Mesenchymal stem cell (in vitro differentiated cells and primary cell): Measurements from ENCODE around the gene SRP14.
"Not testable (repeated sequence)": the region's sequence is repeated elsewhere in the genome, so short reads cannot be mapped to it uniquely, and the experiment has no call there.

Experiments
- DNase-seq: peaks from one replicate; pipeline ENCODE4 v3.0.0-alpha.2; 2013
- H2AFZ ChIP-seq: one replicate; pipeline ENCODE4 v1.6.1; 2013; ENCODE audit warnings: low read depth, mild to moderate bottlenecking, control low read depth, inconsistent platforms, low read length, moderate library complexity
- H2AK5ac ChIP-seq: 2 replicates; pipeline ENCODE4 v1.6.1; 2013; ENCODE audit warnings: low read length, moderate library complexity, mild to moderate bottlenecking, inconsistent platforms; ENCODE audit not compliant: severe bottlenecking
- H2BK120ac ChIP-seq: one replicate; pipeline ENCODE4 v1.6.1; 2013; ENCODE audit warnings: low read depth, mild to moderate bottlenecking, inconsistent platforms, low read length, moderate library complexity
- H2BK12ac ChIP-seq, 2 experiments: one replicate each; pipeline ENCODE4 v1.6.1; 2013; ENCODE audit warnings: inconsistent platforms in 2 of 2, low read length in 2 of 2, mild to moderate bottlenecking in 2 of 2, moderate library complexity in 2 of 2, control low read depth in 1 of 2
- H2BK15ac ChIP-seq: one replicate; pipeline ENCODE4 v1.6.1; 2013; ENCODE audit warnings: mild to moderate bottlenecking, low read depth, inconsistent platforms; ENCODE audit not compliant: poor library complexity, severe bottlenecking
- H2BK5ac ChIP-seq: 2 replicates; pipeline ENCODE4 v1.6.1; 2013; ENCODE audit warnings: low read depth, mild to moderate bottlenecking, low read length, control low read depth, inconsistent platforms; ENCODE audit not compliant: poor library complexity, severe bottlenecking
- H3K14ac ChIP-seq, 2 experiments: one replicate each; pipeline ENCODE4 v1.6.1; 2013; ENCODE audit warnings: inconsistent platforms in 2 of 2, low read length in 2 of 2, control low read depth in 1 of 2, mild to moderate bottlenecking in 1 of 2, moderate library complexity in 1 of 2
- H3K18ac ChIP-seq, 2 experiments: one replicate each; pipeline ENCODE4 v1.6.1; 2013; ENCODE audit warnings: inconsistent platforms in 2 of 2, low read length in 2 of 2, control low read depth in 1 of 2, low read depth in 1 of 2, mild to moderate bottlenecking in 1 of 2
- H3K23ac ChIP-seq, 2 experiments: one replicate each; pipeline ENCODE4 v1.6.1; 2013; ENCODE audit warnings: inconsistent platforms in 2 of 2, low read length in 2 of 2, mild to moderate bottlenecking in 2 of 2, moderate library complexity in 2 of 2, control low read depth in 1 of 2
- H3K27ac ChIP-seq: 2 replicates; pipeline ENCODE4 v1.5.1; 2013; ENCODE audit warnings: mild to moderate bottlenecking, moderate library complexity, low read length, control low read depth, inconsistent platforms; ENCODE audit not compliant: poor library complexity, severe bottlenecking
- H3K27me3 ChIP-seq, 2 experiments: 2 replicates each; pipeline versions ENCODE4 v1.6.1 to v1.7.0; 2013; ENCODE audit warnings: low read length in 2 of 2, mild to moderate bottlenecking in 2 of 2, moderate library complexity in 2 of 2, control low read depth in 1 of 2, inconsistent platforms in 1 of 2; ENCODE audit not compliant: control insufficient read depth in 1 of 2, insufficient read depth in 1 of 2
- H3K36me3 ChIP-seq, 2 experiments: 2 replicates each; pipeline versions ENCODE4 v1.6.1 to v1.7.0; 2013; ENCODE audit warnings: low read length in 2 of 2, control low read depth in 1 of 2, inconsistent platforms in 1 of 2, low read depth in 1 of 2, mild to moderate bottlenecking in 1 of 2; ENCODE audit not compliant: insufficient read depth in 2 of 2, control insufficient read depth in 1 of 2
- H3K4ac ChIP-seq, 2 experiments: one replicate each; pipeline ENCODE4 v1.6.1; 2013; ENCODE audit warnings: inconsistent platforms in 2 of 2, low read length in 2 of 2, mild to moderate bottlenecking in 2 of 2, moderate library complexity in 2 of 2, control low read depth in 1 of 2, low read depth in 1 of 2
- H3K4me1 ChIP-seq: 2 replicates; pipeline ENCODE4 v1.6.1; 2013; ENCODE audit warnings: low read depth, low read length, control low read depth; ENCODE audit not compliant: control insufficient read depth, insufficient read depth
- H3K4me2 ChIP-seq: 2 replicates; pipeline ENCODE4 v1.6.1; 2013; ENCODE audit warnings: low read length, mild to moderate bottlenecking, inconsistent platforms; ENCODE audit not compliant: poor library complexity, severe bottlenecking
- H3K4me3 ChIP-seq, 2 experiments: 2 replicates each; pipeline versions ENCODE4 v1.5.1 to v1.7.0; 2013; ENCODE audit warnings: low read length in 2 of 2, mild to moderate bottlenecking in 2 of 2, control low read depth in 1 of 2, low read depth in 1 of 2; ENCODE audit not compliant: insufficient read depth in 1 of 2
- H3K79me1 ChIP-seq: replicated peaks from 2 replicates; pipeline ENCODE4 v1.6.1; 2013; ENCODE audit warnings: mild to moderate bottlenecking, control low read depth, low read length, inconsistent platforms; ENCODE audit not compliant: poor library complexity, severe bottlenecking
- H3K9ac ChIP-seq: 2 replicates; pipeline ENCODE4 v1.7.0; 2013; ENCODE audit warnings: mild to moderate bottlenecking, low read length, moderate library complexity
- H3K9me3 ChIP-seq: 2 replicates; pipeline ENCODE4 v1.7.0; 2013; ENCODE audit warnings: mild to moderate bottlenecking, low read length; ENCODE audit not compliant: control insufficient read depth
- H4K8ac ChIP-seq: one replicate; pipeline ENCODE4 v1.6.1; 2013; ENCODE audit warnings: inconsistent platforms, mild to moderate bottlenecking, low read length, moderate library complexity
- H4K91ac ChIP-seq: one replicate; pipeline ENCODE4 v1.6.1; 2013; ENCODE audit warnings: mild to moderate bottlenecking, low read length, inconsistent platforms
- WGBS: methylation state at CpG from one replicate; pipeline ENCODE4 v1.1.7; 2013; ENCODE audit warnings: mixed read lengths; 5-methylcytosine and 5-hydroxymethylcytosine counted together

The SRP14 gene

DNA sequence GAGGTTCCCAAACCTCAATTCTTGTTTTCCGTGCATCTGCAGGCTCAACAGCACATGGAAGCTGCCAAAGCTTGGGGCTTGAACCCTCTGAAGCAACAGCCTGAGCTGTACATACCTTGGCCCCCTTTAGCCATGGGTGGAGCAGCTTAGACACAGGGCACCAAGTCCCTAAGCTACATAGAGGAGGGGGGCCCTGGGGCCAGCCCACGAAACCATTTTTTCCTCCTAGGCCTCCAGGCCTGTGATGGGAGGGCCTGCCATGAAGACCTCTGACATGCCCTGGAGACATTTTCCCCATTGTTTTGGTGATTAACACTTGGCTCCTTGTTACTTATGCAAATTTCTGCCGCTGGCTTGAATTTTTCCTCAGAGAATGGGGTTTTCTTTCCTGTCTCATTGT lies 24.6 kb downstream of the SRP14 start:
- H3K9ac ChIP-seq: no peak overlapping the region
- no peak overlapping the region for H2AFZ ChIP-seq
- 99% methylated on average over 3 of the region's 3 CpGs for WGBS
- no peak overlapping the region for H3K14ac ChIP-seq
- no peak overlapping the region for H2BK15ac ChIP-seq
- no peak for DNase-seq
- no peaks in the 10 kb centered on the region for H3K27me3 ChIP-seq
- H4K91ac ChIP-seq: no peak overlapping the region
- H3K4me2 ChIP-seq: no peak overlapping the region
- H2BK120ac ChIP-seq: no peak overlapping the region
- H2AK5ac ChIP-seq: no peak overlapping the region
- no peak overlapping the region for H3K27ac ChIP-seq
- H4K8ac ChIP-seq: no peak overlapping the region
- peaks cover 18% of the 10 kb centered on the region for H3K9me3 ChIP-seq
- peaks cover 10% of the 10 kb centered on the region for H3K79me1 ChIP-seq
- no peak overlapping the region for H3K18ac ChIP-seq
- no peaks in the 10 kb centered on the region for H3K4me1 ChIP-seq
- no peak overlapping the region for H2BK5ac ChIP-seq
- no peak overlapping the region for H3K4ac ChIP-seq
- H3K23ac ChIP-seq: no peak overlapping the region
- no peak overlapping the region for H3K4me3 ChIP-seq
- H2BK12ac ChIP-seq: no peak overlapping the region
- peaks cover 33 to 97% of the 10 kb centered on the region in 2 experiments for H3K36me3 ChIP-seq

GRCh38 chr15:40013372-40013771 lies 25.6 kb downstream of the SRP14 start:
- WGBS: 98% methylated on average over 6 of the region's 6 CpGs
- H3K23ac ChIP-seq: not testable (repeated sequence)

DNA sequence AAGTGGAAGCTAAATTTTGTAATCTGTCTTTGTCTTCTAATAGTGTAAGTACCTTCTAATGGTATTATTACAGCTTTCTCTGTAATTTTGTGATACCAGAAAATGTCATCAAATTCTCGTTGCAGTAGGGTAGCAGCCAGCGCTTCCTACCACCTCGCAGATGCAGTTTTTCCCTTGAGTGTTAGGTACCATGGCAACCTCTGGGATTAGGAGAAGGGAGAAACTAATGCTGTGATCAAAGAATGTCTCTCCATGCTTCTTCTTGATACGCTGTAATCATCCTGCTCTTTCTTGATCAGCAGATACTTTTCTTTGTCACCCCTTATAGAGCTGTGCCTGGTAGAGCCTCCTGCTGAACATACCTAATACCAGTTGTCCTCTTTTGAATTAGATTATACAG lies 27.7 kb downstream of the SRP14 start:
- WGBS: 100% methylated on average over 4 of the region's 4 CpGs
- H2BK5ac ChIP-seq: no peak overlapping the region

More at GRCh38 chr15:40013372-40013771, 25.6 kb downstream of the SRP14 start:
- not testable (repeated sequence) for H3K18ac ChIP-seq, H2BK120ac ChIP-seq, H3K79me1 ChIP-seq, DNase-seq, H2AFZ ChIP-seq, H3K9ac ChIP-seq, H2BK5ac ChIP-seq, H2AK5ac ChIP-seq, H3K27ac ChIP-seq, H3K4me1 ChIP-seq, H3K4ac ChIP-seq, H3K4me3 ChIP-seq, H3K27me3 ChIP-seq, H3K4me2 ChIP-seq, H2BK12ac ChIP-seq, H4K91ac ChIP-seq, H2BK15ac ChIP-seq, H4K8ac ChIP-seq, H3K14ac ChIP-seq
- H3K9me3 ChIP-seq: peaks cover 18% of the 10 kb centered on the region
- peaks cover 36 to 97% of the 10 kb centered on the region in 2 experiments for H3K36me3 ChIP-seq

GRCh38 chr15:40010686-40011085 lies 28.3 kb downstream of the SRP14 start:
- Histone ChIP-seq H3K9ac (no peak overlapping the region), H3K4me2 (no peak overlapping the region), H3K27ac (no peak overlapping the region), H3K4ac (no peak overlapping the region), H3K14ac (no peak overlapping the region), H4K91ac (no peak overlapping the region), H3K4me3 (no peak overlapping the region), H3K4me1 (no peaks in the 10 kb centered on the region), H3K23ac (no peak overlapping the region), H2BK5ac (no peak overlapping the region), H2AK5ac (no peak overlapping the region), H3K18ac (no peak overlapping the region), H3K79me1 (peaks cover 7% of the 10 kb centered on the region), H2BK120ac (no peak overlapping the region), H3K36me3 (peaks cover 35 to 100% of the 10 kb centered on the region in 2 experiments), H4K8ac (no peak overlapping the region), H2AFZ (no peak overlapping the region), H3K9me3 (peaks cover 18% of the 10 kb centered on the region), H3K27me3 (no peaks in the 10 kb centered on the region), H2BK12ac (no peak overlapping the region), H2BK15ac (no peak overlapping the region)
- peak; percentile 10 for DNase-seq
- 97% methylated on average over 4 of the region's 4 CpGs for WGBS

More for the DNA sequence above, 27.7 kb downstream of the SRP14 start:
- no peak overlapping the region for H3K18ac ChIP-seq
- no peak overlapping the region for H2AK5ac ChIP-seq
- peaks cover 37 to 100% of the 10 kb centered on the region in 2 experiments for H3K36me3 ChIP-seq
- H2BK12ac ChIP-seq: no peak overlapping the region
- no peak overlapping the region for H3K14ac ChIP-seq
- peaks cover 7% of the 10 kb centered on the region for H3K79me1 ChIP-seq
- no peak overlapping the region for H2AFZ ChIP-seq
- no peak overlapping the region for H3K9ac ChIP-seq
- H4K8ac ChIP-seq: no peak overlapping the region
- no peak overlapping the region for H3K27ac ChIP-seq
- no peak overlapping the region for H3K4me3 ChIP-seq
- H3K4ac ChIP-seq: no peak overlapping the region
- no peak overlapping the region for H2BK120ac ChIP-seq
- H3K23ac ChIP-seq: no peak overlapping the region
- H3K27me3 ChIP-seq: no peaks in the 10 kb centered on the region
- no peak overlapping the region for H4K91ac ChIP-seq
- peaks cover 18% of the 10 kb centered on the region for H3K9me3 ChIP-seq
- H3K4me2 ChIP-seq: no peak overlapping the region
- H3K4me1 ChIP-seq: no peaks in the 10 kb centered on the region
- no peak overlapping the region for H2BK15ac ChIP-seq
- no peak for DNase-seq
